ENCODE results near the gene ASIP. TPM values are rescaled to one million over a fixed set of nuclear protein-coding genes. Genes with fewer than 3 reads are reported as not detected.

Gene ASIP
- total and polyA plus RNA-seq, 2 of the 13 experiments (the other 11 are each of a cell fraction or from before 2014, with no cell fraction given) = not detected

DNA sequence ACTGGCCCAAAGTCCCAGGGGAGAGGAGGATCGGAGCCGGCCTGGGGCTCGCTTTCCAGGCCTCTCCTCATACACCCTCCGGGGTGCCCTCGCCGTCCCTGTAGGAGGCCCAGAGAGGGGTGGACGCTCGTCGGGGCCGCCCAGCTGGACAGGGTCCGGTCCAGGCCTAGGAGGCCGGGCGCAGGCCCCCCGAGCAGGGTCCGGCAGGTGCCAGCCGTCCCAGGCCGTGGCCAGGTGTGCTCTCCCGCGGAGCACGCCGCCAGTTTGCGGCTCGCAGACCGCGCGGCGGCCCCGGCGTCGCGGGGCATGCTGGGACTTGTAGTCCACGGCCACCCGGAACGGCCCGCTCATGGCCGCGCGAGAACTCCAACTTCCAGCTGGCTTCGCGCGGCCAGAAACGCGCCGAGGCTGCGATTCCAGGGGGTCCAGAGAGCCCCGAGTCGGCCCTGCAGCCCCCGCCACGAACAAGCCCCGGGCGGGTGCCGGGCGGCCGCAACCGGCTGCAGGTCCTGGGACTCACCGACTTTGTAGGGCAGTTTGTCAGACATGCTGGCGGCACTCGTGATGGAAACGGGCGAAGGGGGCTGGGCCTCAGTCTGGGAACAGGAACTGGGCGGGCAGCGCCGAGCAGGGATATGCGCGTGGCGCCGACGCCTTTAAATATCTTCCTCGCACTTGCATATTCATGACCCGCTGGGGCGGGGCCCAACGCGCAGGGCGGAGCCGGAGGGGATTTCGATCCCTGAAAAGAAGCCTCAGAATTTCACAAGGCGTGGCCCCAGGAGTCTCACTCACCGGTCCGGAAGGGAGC lies 61.7 kb downstream of the ASIP start, which contains the start of gene AHCY (continued):
- TF ChIP-seq ZFP36L2 (CRISPR knock-in tag; IDR thresholded peaks at IDR 0.05) (peak; percentile 23; the same call in 1 of the 2 replicates), ZNF382 (CRISPR knock-in tag; IDR thresholded peaks at IDR 0.05; ENCODE audit: borderline replicate concordance) (no peak), ZNF75D (CRISPR knock-in tag; IDR thresholded peaks at IDR 0.05; ENCODE audit: borderline replicate concordance) (no peak), ZNF264 (CRISPR knock-in tag; IDR thresholded peaks at IDR 0.05) (peak; percentile 58; the same call in 1 of the 2 replicates), SPEN (CRISPR knock-in tag; IDR thresholded peaks at IDR 0.05; ENCODE audit: low read depth) (peak; percentile 98), TGIF2 (CRISPR knock-in tag; IDR thresholded peaks at IDR 0.05) (peak; percentile 50), TCF7 (IDR thresholded peaks at IDR 0.05; ENCODE audit: low read depth) (0 out of 2 replicates have a peak, but pooled peaks have one; percentile 7), REL (CRISPR knock-in tag; conservative IDR thresholded peaks at IDR 0.05) (no peak; the same call in 1 of the 2 replicates), MLLT10 (CRISPR knock-in tag; IDR thresholded peaks at IDR 0.05) (no peak), KMT2A (CRISPR knock-in tag; IDR thresholded peaks at IDR 0.05) (peak; percentile 97), POGZ (CRISPR knock-in tag; IDR thresholded peaks at IDR 0.05) (peak; percentile 69), ZNF720 (CRISPR knock-in tag; IDR thresholded peaks at IDR 0.05) (peak; percentile 34; the same call in 1 of the 2 replicates), HNRNPLL (IDR thresholded peaks at IDR 0.05; ENCODE audit: low read depth, low read length, poor library complexity, severe bottlenecking) (peak; percentile 75), BHLHE40 (IDR thresholded peaks at IDR 0.05; ENCODE audit: low read length) (no peak), SKI (IDR thresholded peaks at IDR 0.05; ENCODE audit: partially characterized antibody) (peak; percentile 91), LCORL (IDR thresholded peaks at IDR 0.05) (no peak), LCORL (CRISPR knock-in tag; IDR thresholded peaks at IDR 0.05) (peak; percentile 69), ZNF616 (CRISPR knock-in tag; IDR thresholded peaks at IDR 0.05; ENCODE audit: low read depth) (peak; percentile 94; the same call in 1 of the 2 replicates), STAT5B (CRISPR knock-in tag; IDR thresholded peaks at IDR 0.05) (no peak), SAFB2 (CRISPR knock-in tag; IDR thresholded peaks at IDR 0.05; ENCODE audit: borderline replicate concordance, low read depth) (peak; percentile 96; the same call in 1 of the 2 replicates), NR2C2 (CRISPR knock-in tag; IDR thresholded peaks at IDR 0.05; ENCODE audit: borderline replicate concordance) (peak; percentile 75; the same call in 1 of the 2 replicates), ZNF615 (CRISPR knock-in tag; IDR thresholded peaks at IDR 0.05; ENCODE audit: borderline replicate concordance) (no peak), ELF1 (CRISPR knock-in tag; IDR thresholded peaks at IDR 0.05) (peak; percentile 93)
- TF ChIP-seq, protein P1, sequence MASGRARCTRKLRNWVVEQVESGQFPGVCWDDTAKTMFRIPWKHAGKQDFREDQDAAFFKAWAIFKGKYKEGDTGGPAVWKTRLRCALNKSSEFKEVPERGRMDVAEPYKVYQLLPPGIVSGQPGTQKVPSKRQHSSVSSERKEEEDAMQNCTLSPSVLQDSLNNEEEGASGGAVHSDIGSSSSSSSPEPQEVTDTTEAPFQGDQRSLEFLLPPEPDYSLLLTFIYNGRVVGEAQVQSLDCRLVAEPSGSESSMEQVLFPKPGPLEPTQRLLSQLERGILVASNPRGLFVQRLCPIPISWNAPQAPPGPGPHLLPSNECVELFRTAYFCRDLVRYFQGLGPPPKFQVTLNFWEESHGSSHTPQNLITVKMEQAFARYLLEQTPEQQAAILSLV (CRISPR knock-in tag; IDR thresholded peaks at IDR 0.05; ENCODE audit: borderline replicate concordance) = peak; percentile 84; the same call in 1 of the 2 replicates
- TF ChIP-seq, protein P2, sequence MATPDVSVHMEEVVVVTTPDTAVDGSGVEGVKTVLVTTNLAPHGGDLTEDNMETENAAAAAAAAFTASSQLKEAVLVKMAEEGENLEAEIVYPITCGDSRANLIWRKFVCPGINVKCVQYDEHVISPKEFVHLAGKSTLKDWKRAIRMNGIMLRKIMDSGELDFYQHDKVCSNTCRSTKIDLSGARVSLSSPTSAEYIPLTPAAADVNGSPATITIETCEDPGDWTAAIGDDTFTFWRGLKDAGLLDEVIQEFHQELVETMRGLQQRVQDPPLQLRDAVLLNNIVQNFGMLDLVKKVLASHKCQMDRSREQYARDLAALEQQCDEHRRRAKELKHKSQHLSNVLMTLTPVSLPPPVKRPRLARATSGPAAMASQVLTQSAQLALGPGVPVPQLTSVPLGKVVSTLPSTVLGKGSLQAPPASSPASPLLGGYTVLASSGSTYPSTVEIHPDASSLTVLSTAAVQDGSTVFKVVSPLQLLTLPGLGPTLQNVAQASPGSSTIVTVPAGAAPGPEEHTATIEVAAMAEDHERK (CRISPR knock-in tag; IDR thresholded peaks at IDR 0.05; ENCODE audit: low read depth) = peak; percentile 82
- TF ChIP-seq, protein P3, sequence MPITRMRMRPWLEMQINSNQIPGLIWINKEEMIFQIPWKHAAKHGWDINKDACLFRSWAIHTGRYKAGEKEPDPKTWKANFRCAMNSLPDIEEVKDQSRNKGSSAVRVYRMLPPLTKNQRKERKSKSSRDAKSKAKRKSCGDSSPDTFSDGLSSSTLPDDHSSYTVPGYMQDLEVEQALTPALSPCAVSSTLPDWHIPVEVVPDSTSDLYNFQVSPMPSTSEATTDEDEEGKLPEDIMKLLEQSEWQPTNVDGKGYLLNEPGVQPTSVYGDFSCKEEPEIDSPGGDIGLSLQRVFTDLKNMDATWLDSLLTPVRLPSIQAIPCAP (CRISPR knock-in tag; IDR thresholded peaks at IDR 0.05; ENCODE audit: low read depth) = no peak
- TF ChIP-seq, protein P4, sequence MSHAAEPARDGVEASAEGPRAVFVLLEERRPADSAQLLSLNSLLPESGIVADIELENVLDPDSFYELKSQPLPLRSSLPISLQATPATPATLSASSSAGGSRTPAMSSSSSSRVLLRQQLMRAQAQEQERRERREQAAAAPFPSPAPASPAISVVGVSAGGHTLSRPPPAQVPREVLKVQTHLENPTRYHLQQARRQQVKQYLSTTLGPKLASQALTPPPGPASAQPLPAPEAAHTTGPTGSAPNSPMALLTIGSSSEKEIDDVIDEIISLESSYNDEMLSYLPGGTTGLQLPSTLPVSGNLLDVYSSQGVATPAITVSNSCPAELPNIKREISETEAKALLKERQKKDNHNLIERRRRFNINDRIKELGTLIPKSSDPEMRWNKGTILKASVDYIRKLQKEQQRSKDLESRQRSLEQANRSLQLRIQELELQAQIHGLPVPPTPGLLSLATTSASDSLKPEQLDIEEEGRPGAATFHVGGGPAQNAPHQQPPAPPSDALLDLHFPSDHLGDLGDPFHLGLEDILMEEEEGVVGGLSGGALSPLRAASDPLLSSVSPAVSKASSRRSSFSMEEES (CRISPR knock-in tag; IDR thresholded peaks at IDR 0.05) = peak; percentile 82

Measured in HepG2 (cell line).